Measurements from ENCODE around the gene SRGAP1.

SRGAP1 gene

DNA sequence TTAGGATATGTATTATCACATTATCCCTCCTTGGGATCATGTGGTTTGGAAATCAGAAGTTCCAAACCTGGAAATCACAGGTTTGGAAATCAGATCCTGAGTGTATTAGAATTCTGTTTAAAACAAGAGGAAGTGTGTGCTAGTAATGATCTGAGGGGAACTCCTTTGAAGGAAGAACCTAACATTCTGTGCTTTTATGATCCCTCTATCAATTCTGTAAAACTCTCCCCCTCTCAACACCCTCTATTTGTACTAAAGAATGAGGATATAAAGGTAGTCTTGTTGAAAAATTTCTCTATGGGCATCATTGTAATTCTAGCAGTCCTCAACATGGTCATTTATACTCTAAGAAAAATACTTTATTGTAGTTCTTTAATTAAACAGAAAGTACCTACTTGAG lies 97.4 kb downstream of the SRGAP1 start:
- no peak for DNase-seq

DNA sequence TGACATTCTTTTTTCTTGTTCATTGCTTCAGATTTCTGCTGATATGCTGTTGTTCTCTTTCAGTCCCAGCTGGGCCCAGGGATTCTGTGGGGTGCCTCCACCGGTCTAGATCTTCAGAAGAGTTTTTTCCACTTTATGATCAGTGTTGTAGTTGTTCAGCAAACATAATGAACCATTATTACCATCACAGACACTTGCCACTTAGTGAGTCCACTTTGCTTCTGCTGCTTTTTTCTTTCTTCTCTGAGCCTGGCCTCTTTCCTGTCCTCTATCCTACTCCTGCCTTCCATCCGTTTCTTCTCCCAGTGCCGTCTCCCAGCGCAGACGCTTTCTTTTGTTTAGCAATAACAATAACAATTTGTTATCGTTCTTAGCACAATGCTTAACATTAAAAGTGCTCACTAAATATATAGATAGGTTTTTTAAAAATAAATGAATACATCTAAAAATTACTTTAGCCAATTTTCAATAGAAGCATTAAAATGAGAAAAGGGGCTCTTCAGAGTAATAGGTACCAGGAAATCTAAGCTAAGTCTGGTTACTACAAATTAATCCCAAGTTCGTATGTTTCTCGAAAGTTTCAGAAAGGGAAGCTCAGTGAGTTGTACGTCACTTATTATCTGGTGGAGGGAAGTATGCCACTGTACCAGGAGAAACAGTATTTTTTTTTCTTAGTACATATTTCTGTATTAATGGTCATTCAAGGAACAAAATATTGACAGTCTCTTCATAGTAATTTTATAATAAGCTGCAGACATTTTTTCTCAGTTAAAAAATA lies 98.2 kb downstream of the SRGAP1 start:
- DNase-seq = no peak

DNA sequence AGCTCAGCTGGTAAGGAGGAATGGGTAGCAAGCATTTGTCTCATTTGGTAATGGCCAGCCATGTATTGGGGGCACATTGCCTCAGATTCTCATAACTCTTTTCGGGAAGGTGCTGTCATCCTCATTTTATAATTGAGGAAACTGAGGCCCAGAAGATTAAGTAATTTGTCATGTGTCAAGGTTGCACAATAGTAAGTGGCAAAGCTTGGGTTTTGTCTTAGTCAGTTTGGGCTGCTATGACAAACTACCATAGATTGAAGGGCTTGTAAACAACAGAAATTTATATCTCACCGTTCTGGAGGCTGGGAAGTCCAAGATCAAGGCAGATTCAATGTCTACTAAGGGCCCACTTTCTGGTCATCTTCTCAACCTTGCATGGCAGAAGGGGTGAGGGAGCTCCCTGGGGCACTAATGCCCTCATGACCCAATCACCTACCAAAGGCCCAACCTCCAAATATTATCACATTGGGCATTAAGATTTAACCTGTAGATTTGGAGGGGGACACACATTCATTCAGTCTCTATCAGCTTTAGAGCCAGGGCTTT lies 99.6 kb downstream of the SRGAP1 start:
- DNase-seq = no peak

DNA sequence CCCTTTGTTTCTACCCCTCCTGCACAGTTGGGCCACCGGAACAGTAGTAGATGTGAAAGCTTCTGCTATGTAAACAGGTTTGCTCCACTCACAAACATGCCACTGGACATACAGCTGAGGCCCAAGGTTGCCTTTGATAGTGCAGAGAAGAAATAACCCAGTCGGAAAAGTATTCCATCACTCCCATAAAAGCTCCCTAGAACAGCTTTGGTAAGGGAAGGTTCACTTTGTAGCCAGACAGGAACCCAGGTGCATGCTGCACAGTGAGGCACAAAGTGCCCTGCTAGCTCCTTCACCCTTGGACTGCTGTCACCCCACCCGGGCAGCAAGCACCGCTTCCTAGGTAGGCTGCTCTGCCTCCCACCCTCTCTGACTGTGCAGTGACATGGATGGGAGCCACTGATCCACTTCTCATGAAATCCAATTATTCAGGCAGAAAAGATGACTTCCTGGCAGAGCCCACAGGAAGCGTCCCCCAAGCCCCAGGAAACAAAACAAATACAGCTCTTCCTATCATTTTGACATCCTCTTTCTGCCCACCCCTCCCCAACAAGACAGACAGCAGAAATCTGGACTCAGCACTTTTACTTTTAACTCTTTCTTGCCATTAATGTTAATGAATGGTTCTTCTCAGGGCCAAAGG lies 100.2 kb downstream of the SRGAP1 start:
- no peak for DNase-seq

DNA sequence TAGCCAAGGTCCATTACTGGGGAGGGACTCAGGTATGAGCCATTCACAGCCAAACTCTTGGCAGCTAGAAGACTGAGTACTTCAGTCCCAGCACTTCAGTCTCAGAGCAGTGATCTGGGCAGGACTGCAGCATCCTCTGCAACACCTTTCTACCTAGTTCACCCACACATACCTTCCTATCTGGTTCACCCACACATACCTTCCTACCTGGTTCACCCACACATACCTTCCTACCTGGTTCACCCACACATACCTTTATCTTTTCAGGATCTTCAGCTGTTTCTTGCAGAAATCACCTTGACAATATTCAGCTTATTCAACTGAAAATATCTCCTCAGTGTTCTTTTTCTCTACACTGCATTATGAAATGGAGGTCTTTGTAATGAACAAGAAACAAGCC lies 101.3 kb downstream of the SRGAP1 start:
- no peak for DNase-seq

DNA sequence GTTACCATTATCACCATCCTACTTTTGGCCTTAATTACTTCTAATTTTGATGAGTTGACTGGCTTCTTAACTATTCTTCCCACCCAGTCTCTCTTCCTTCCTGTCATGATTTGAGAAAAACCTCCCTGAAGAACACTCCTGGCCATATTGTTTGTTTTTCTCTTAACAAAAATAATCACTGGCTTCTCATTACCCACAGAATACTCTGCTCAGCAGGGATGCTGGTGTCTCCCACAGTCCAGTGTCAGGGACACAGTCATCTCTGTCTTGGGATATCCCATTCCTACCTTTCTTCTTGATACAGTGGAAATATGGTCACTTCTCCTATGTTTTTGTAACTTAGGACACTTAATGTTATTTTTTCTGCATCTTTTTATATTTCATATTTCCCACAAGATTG lies 103.7 kb downstream of the SRGAP1 start:
- no peak for DNase-seq

DNA sequence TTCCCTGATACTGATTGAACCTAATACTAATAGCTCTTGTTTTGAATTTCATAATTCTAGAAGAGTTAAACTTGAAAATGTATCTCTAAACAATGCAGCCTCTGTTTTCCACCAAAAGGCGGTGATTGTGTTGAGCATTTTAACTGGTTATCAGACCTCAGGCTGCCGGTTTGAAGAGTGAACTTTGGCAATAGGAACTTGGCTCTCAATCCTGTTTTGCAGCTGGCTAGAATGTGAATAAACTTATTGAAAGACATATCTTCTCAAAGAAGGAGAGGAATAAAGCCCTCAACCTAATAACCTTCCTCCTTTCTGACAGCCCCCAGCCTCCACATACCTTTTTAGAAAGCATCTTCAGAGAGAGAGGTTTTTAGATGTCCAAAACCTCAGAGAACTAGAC lies 105.4 kb downstream of the SRGAP1 start:
- DNase-seq = no peak

DNA sequence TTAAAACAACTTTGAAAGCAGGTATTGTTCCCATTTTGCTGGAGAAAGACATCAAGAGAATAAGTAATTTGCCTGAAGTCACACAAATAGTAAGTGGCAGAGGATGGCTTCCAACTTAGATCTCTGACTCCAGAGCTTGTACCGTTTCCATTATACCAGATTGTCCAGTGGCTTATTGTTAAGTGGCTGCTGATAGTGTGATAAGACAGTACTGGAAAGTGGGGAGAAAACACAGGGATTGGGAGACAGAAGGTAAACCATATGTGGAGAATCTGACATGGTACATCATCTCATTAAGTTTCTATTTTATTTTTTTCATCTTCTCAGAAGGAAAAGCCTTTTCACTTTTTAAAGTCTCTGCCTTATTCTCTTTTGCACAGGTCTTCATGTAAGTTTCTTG lies 108.5 kb downstream of the SRGAP1 start:
- no peak for DNase-seq

DNA sequence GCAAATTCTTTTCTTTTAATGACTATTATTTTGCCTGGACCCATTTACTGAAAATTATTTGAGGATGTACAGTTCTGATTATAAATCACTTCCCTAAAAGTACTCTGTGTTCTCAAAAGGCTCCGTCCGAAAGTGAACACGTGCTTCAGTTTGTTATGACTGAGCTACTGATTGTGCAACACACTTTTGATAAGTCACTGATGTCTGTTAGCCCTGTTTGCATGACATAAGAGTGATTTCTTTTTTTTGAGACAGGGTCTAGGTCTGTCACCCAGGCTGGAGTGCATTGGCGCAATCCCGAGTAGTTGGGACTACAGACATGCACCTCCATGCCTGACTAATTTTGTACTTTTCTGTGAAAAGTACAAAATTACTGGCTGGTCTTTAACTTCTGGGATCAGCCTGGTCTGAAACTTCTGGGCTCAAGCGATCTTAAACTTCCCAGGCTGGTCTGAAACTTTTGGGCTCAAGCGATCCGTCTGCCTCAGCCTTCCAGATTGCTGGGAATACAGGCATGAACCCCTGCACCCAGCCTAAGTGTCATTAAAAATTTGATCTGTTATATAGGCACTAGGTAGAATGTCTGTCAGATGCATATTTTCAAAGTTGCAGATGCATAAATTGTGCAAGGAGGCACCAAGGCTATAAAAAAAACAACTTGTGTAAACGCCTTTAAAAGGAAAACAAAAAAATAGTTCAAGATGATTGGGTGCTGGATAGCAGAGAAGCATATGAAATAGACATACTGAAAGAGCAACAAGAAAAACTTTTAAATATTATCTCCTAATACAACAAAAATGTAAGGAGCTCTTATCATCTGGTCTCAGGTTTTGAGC lies 111.5 kb downstream of the SRGAP1 start:
- no peak for DNase-seq

DNA sequence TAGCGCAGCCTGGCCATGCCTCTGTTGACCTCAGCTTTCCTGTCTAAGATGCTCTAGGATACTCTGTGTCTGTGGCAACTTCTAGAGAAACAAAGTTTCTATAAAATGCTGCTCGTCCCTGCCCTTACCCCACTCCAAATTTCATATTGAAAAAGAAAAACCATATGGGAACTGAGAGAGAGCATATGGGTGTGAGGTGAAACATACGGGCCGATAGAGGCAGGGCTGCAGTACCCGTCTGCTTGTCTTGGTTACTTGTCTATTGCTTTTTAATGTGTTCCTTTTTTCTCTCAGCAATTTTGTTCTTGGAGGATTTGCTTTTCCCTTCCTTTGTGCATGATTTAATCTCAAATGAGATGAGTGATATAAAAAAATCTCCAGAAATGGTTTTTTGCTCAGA lies 113.0 kb downstream of the SRGAP1 start:
- no peak for DNase-seq

DNA sequence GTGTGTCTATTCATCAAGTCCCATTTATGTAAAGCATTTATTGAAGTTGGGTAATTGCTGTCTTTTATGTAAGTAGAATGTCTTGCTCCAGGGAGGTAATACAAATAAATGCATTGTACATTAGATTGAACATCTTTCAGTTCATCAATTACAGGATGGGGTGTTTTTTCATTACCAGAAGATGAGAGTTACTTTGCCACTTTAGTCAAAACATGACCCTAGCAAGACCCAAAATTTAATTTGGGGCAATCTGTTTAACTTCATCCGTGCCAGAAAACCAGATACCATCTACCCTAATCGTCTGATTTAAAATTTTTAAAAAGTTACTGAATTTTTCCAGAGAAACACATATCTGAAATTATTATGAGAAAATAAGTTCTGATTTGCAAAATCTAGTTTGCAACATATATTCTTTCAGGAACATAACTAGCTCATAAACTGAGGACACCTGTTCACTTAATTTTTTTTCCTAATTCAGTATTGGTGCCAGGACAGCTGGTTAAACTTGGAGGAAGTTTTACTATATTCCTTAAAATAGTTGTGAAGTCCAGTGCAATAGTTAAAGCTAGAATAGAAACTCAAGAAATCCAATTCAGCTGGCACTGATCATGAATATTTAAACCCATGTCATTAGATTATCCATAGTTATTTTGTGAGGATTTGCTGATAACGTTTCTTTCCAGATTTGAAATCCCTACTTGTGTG lies 114.5 kb downstream of the SRGAP1 start:
- DNase-seq = no peak

DNA sequence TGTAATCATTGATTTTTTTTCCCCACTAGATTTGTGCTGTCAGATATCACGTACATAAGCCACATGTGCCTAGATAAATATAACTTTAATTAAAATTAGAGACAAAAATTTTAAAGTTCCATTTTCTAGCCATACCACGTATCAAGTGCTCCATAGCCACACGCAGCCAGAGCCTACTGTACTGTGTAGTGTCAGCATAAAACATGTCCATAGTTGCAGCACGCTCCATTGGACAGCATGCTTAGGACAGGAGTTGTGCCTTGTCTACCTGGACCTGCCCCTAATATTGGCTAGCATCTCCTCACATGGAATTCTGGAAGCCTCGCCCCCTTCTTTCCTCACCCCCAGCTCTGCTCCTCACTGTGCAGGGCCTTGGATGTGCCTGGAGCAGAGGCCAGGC lies 116.5 kb downstream of the SRGAP1 start:
- no peak for DNase-seq

DNA sequence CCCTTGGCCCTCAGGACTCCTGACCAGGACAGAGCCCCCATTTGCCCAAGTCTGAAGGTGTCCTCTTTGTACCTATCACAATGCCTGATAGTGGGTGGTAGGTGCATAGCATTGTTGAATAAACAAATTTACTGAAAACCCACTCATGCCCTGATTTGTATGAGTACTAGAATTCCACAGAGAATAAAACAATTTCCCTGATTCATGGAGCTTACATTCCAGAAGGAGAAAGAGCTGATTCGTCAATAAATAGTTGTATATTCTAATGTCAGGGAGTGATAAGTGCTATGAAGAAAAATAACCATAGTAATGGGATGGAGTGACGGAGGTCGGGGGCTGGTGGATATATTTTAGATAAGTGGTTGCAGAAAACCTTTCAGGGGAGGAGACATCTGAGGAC lies 117.0 kb downstream of the SRGAP1 start:
- DNase-seq = no peak

DNA sequence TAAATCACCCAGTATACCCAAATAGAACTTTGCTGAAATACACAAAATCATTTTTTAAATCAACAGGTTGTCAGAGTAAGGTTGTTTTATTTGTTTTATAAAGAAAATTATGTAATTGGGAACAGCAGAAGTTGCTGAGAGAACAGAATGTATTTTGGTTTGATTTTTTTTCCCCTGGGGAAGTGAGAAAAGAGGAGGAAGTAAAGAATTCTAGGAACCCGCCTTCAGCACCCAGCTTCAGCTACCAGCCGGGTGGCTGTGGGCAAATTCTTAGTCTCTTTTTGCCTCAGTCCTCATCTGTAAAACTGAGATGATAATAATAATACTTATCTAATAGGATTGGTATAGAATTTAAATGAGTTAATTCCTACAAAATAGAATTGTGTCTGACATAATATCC lies 119.4 kb downstream of the SRGAP1 start:
- DNase-seq = no peak

DNA sequence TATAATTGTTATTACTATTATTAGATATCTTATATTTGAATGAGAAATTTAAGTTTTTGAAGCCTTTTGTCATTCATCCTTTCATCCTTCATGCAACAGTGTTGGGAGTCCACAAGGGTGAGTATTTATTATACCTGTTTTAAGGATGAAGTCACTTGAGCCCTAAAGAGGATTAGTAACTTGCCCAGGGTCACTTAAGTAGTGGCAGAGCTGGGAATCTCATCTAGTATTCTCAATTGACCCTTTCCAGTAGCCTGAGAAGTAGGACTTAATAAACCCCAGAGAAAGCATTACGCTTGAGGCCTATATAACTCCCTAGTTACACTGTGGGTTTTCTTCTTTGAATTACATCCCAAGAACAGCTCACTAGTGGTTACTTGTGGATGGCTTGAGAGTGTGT lies 119.8 kb downstream of the SRGAP1 start:
- DNase-seq = no peak

DNA sequence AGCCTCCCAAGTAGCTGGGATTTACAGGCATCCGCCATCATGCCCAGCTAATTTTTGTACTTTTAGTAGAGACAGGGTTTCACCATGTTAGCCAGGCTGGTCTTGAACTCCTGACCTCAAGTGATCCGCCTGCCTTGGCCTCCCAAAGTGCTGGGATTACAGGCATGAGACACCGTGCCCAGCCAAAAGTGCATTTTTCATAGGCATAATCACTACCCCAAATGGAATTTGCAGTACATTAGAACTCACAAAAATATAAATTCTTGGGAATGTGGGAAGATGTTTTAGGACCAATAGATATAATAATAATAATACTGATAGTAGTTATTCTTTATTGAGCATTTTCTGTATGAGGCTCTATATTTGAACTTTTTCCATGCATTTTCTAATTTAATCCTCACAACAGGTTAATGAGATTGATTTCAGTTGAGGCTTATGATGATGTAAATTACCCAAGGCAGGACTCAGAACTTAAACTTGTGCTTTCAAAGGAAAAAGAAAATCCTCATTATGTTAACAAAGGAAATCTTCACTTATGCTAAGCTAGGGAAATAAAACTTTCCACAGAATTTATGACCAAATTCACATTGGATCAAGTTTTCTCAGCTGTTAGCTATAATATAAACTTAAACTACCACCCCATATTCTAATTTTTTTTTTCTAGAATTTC lies 121.6 kb downstream of the SRGAP1 start:
- DNase-seq = no peak

DNA sequence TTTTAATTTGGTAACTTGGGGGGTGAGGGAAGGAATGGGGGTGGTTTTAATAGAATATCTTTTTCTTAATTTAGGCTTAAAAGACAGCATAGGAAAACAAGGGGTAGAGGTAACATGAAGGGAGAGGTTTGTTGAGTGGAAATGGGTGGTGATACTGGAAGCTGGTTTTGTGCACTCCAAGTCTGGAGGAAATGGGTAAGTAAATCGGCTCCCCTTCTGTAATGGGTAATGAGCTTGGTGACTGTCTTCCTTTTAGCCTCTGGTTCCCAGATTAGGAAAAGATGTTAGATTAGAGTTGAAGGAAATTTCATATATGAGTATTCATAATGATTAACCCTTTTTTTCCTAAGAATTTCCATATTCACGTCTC lies 122.1 kb downstream of the SRGAP1 start:
- DNase-seq = no peak

DNA sequence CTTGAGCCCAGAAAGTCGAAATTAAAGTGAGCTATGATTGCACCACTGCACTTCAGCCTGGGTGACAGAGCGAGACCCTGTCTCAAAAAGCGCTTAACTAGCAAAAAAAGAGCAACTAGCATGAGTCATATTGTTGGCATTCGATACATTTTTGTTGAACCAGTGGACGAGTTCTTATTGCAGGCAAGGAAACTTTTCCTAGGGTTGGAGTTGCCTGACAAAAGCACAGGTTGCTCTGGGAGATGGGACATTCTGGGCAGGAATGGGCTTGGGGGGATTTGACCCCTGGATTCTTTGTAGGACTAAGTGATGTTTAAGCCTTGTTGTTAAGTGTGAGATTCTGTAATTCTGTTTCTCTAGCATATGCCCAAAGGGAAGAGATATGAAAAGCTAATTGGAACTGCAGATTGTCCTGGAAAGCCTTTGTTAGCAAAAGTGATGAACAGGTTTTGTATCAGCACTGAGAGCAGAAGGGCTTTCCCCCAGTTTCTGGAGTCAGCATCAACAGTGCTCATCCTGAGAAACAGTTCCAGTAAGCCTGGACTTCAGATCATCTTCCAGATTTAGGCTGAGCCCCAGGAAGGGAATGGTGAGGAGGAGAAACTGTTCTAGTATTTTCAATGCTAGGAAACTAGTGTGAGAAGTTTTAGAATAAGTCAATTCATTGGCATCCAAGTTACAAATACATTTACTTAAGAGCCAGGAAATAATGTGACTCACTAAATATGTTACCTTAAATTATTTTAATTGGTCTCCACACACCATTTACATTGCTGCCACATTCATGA lies 123.1 kb downstream of the SRGAP1 start:
- no peak for DNase-seq

DNA sequence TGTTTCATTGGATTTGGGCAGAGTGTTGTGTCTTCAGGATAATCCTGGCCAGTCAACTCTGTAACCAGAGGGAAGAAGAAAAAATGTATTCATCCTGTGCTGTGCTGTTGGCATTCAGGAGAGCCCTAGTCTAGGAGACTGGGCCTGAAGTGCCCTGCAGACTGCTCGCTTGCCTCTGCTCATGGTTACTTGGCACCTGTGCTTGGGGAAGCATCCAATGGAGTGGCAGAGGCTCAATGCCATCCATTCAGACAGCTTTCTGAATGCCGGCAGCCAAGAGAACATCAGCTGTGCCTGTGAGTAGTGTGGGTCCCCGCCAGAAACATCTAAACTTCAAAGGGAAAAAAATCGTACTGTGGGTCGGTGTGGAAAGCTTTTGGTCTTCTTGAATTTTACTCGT lies 124.2 kb downstream of the SRGAP1 start:
- DNase-seq = no peak

DNA sequence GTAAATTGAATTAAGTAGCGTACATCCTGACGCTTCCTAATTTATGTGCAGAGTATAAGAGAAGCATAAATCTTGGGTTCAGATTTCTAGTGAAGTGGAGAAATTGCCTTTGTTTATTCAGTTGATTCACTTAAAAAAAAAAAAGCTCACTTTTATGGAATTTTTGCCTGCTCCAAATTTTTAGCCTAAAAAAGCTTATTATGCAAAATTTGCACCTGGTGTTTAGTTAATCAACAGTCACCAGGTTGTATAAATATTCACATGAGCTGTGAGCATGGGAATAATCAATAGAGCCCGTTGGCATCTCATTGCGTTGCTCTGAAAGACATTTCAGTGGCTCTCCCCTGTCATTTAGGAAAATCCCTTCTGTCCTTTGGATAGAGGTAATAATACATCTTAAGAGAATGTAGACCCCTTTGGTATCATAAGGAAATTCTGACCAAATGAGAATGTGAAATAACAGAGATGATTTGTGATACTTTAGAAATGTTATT lies 132.4 kb downstream of the SRGAP1 start:
- no peak for DNase-seq

DNA sequence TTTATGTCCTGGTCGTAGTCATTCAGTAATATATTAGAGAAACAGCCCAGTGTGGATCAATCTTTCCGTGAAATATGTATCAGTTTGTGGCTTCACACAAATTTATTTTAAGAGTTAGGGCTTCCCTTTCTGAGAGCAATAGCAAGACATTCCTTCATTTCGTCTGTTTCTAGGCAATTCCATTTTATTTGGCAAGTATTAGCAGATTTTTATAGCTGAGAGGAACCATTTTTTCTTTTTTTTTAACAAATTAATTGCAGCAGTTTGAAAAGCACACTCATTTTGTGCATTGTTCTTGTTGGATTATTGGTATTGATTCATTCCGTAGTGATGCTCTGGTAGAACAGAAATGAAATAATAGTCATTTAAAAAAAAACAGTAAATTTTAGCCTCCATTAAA lies 132.9 kb downstream of the SRGAP1 start:
- DNase-seq = no peak

DNA sequence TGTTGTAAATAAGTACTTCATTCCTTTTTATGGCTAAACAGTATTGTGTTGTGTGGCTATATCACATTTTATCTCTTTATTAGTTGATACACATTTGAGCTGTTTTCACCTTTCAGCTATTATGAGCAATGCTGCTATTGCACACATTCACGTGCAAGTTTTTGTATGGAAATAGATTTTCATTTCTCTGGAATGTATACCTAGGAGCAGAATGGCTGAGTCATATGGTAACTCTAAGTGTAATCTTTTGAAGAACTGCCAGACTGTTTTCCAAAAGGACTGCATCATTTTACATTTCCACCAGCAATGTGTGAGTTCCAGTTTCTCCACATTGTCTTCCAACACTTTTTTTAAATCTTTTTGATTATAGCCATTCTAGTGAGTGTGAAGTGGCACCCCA lies 134.0 kb downstream of the SRGAP1 start:
- DNase-seq = no peak

Data from activated CD4-positive, alpha-beta T cell treated with anti-CD3 and anti-CD28 coated beads, Interleukin-2, amount 50 U/mL, for 16 hours (primary cell).